Endodermal cell (in vitro differentiated cells): ENCODE measurements around the gene WLS. TPM values are rescaled to one million over a fixed set of nuclear protein-coding genes. Genes with fewer than 3 reads are reported as not detected.

ENCODE experiments used
- DNase-seq: peaks from one replicate; pipeline ENCODE4 v3.0.0-alpha.2; 2017
- H3K27ac ChIP-seq: 2 replicates; pipeline ENCODE4 v1.5.1; 2013; ENCODE audit warnings: mild to moderate bottlenecking, low read depth, low read length, moderate library complexity
- H3K27me3 ChIP-seq: 2 replicates; pipeline ENCODE4 v1.6.1; 2013; ENCODE audit warnings: mild to moderate bottlenecking, low read length, moderate library complexity; ENCODE audit not compliant: insufficient read depth, control insufficient read depth, poor library complexity, severe bottlenecking
- H3K36me3 ChIP-seq: 2 replicates; pipeline ENCODE4 v1.7.0; 2013; ENCODE audit warnings: mild to moderate bottlenecking, low read length, moderate library complexity; ENCODE audit not compliant: control insufficient read depth, insufficient read depth
- H3K4me1 ChIP-seq: one replicate; pipeline ENCODE4 v1.7.0; 2013; ENCODE audit warnings: low read length; ENCODE audit not compliant: control insufficient read depth, insufficient read depth
- H3K4me3 ChIP-seq: 2 replicates; pipeline ENCODE4 v1.5.1; 2013; ENCODE audit warnings: mild to moderate bottlenecking, low read length, moderate library complexity
- H3K9ac ChIP-seq: 2 replicates; pipeline ENCODE4 v1.6.1; 2013; ENCODE audit warnings: mild to moderate bottlenecking, low read length, moderate library complexity; ENCODE audit not compliant: poor library complexity, severe bottlenecking; ENCODE audit errors: extremely low read depth
- H3K9me3 ChIP-seq: 2 replicates; pipeline ENCODE4 v1.6.1; 2013; ENCODE audit warnings: mild to moderate bottlenecking, low read length, moderate library complexity; ENCODE audit not compliant: control insufficient read depth
- H3K27ac Mint-ChIP-seq: 2 replicates; pipeline ENCODE4 v1.8.0; 2020; ENCODE audit warnings: mixed read lengths
- H3K27me3 Mint-ChIP-seq: 2 replicates; pipeline ENCODE4 v1.8.0; 2021; ENCODE audit warnings: mild to moderate bottlenecking, mixed read lengths; ENCODE audit not compliant: insufficient read depth
- H3K36me3 Mint-ChIP-seq: 2 replicates; pipeline ENCODE4 v1.8.0; 2020; ENCODE audit warnings: low read depth, mixed read lengths
- H3K4me1 Mint-ChIP-seq: 2 replicates; pipeline ENCODE4 v1.8.0; 2020; ENCODE audit warnings: mixed read lengths
- H3K4me3 Mint-ChIP-seq: 2 replicates; pipeline ENCODE4 v1.8.0; 2020; ENCODE audit warnings: mild to moderate bottlenecking, moderate library complexity, mixed read lengths
- H3K9me3 Mint-ChIP-seq: 2 replicates; pipeline ENCODE4 v1.8.0; 2020; ENCODE audit warnings: mild to moderate bottlenecking, mixed read lengths
- CTCF ChIP-seq: fragments of 200-600 bp; sonication (generic); conservative IDR thresholded peaks from 2 replicates; pipeline ENCODE4 v1.5.0; 2021; ENCODE audit warnings: antibody characterized with exemption, mild to moderate bottlenecking
- WGBS, 2 experiments: methylation state at CpG; one replicate each; pipeline versions ENCODE4 v1.1.5 to v1.1.7; 2013; ENCODE audit warnings: missing lambda C conversion rate in 2 of 2, mixed read lengths in 1 of 2; ENCODE audit not compliant: insufficient coverage in 1 of 2, insufficient read length in 1 of 2; 5-methylcytosine and 5-hydroxymethylcytosine counted together
- microRNA-seq: library from miRNA; unstranded; fragments of <30 nt; microRNA quantifications from one replicate; pipeline ENCODE4 v1.2.0, GENCODE V29; 2020; ENCODE audit warnings: borderline microRNAs expressed
- total RNA-seq, 2 donors: library from RNA; stranded (reverse); fragmentation: NEBNext Ultra II Directional in 1 of 2; extraction: Animal tissue kit (Norgen Biotek cat#: 25700) in 1 of 2; gene quantifications; 2 replicates in 1 of 2; 3 replicates in 1 of 2; pipeline ENCODE4 v1.2.1, GENCODE V29; 2021

WLS gene
- total RNA-seq, 2 donors from 2014 or later: 90.8 to 115 TPM

GRCh38 chr1:68078647-68079046 lies 153.7 kb downstream of the WLS start:
- no peak overlapping the region for H3K9ac ChIP-seq
- 75 to 78% methylated on average over 1 to 2 of the region's 2 CpGs for WGBS, 2 experiments
- peaks cover 3% of the 10 kb centered on the region for H3K9me3 Mint-ChIP-seq
- peak overlapping the region; percentile 42 for H3K27ac Mint-ChIP-seq
- H3K27ac ChIP-seq: no peak overlapping the region
- no peaks in the 10 kb centered on the region for H3K27me3 ChIP-seq
- DNase-seq: peak; percentile 52
- no peaks in the 10 kb centered on the region for H3K9me3 ChIP-seq
- no peaks in the 10 kb centered on the region for H3K4me1 ChIP-seq
- H3K27me3 Mint-ChIP-seq: no peaks in the 10 kb centered on the region
- TF ChIP-seq CTCF: no peak
- H3K4me3 Mint-ChIP-seq: no peak overlapping the region
- no peak overlapping the region for H3K4me3 ChIP-seq
- H3K36me3 Mint-ChIP-seq: no peaks in the 10 kb centered on the region
- H3K36me3 ChIP-seq: no peaks in the 10 kb centered on the region
- H3K4me1 Mint-ChIP-seq: peaks cover 4% of the 10 kb centered on the region

Small RNA genes lying within 50 kb of the gene (microRNA-seq; reads per million reads assigned to microRNA genes)
- not detected for gene MIR1262

Other genes starting within 250 kb of the WLS start
- gene DIRAS3, start 181.9 kb downstream of the WLS start, total RNA-seq: under 1 TPM; 0.35 to 0.84 TPM
- not detected for gene RPE65, start 217.4 kb upstream of the WLS start, total RNA-seq